ENCODE results near the gene ZNF141.

GRCh38 chr4:288891-289290 lies 48.7 kb upstream of the ZNF141 start:
- TF ChIP-seq, protein P1, sequence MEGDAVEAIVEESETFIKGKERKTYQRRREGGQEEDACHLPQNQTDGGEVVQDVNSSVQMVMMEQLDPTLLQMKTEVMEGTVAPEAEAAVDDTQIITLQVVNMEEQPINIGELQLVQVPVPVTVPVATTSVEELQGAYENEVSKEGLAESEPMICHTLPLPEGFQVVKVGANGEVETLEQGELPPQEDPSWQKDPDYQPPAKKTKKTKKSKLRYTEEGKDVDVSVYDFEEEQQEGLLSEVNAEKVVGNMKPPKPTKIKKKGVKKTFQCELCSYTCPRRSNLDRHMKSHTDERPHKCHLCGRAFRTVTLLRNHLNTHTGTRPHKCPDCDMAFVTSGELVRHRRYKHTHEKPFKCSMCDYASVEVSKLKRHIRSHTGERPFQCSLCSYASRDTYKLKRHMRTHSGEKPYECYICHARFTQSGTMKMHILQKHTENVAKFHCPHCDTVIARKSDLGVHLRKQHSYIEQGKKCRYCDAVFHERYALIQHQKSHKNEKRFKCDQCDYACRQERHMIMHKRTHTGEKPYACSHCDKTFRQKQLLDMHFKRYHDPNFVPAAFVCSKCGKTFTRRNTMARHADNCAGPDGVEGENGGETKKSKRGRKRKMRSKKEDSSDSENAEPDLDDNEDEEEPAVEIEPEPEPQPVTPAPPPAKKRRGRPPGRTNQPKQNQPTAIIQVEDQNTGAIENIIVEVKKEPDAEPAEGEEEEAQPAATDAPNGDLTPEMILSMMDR (IDR thresholded peaks at IDR 0.05), result no peak
- TF ChIP-seq POLR2AphosphoS5 (IDR thresholded peaks at IDR 0.05) (no peak), POLR2A (IDR thresholded peaks at IDR 0.05) (no peak)

Measured in prostate gland (tissue), 2 donors.